LNCAP (cell line): Measurements from ENCODE around the gene MTHFR.

Source experiments
- TF ChIP-seq, protein P1 (sequence below): fragments of 450-650 bp; IDR thresholded peaks from 2 replicates; pipeline ENCODE4 v1.5.1; 2017; ENCODE audit warnings: mild to moderate bottlenecking

The MTHFR gene

DNA sequence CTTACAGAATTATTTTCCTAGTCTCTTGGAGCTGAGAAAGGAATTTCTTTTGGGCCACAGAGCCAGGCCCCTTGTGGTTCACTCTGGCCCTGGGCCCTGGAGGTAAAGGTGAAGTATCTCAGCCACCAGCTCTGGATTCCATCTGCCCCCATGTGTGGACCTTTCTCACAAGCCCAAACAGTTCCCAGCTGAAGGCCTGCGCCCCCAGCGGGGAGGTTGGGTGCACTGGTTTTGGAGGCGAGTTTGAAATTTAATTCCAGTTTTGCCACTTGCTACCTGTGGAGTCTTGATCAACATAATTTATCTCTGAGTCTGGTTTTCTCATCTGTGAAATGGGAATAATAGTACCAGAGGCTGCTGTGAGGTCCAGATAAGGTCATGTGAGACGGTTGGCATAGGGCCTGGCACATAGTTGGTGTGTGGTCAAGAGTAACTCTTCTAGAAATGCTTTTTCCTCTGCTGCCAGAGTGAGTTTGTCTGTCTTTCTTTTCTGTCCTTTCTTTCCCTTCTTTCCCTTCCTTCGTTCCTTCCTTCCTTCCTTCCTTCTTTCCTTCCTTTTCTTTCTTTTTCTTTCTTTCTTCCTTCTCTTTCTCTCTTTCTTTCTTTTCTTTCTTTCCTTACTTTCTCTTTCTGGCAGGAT, 63.7 kb downstream of the MTHFR start:
- TF ChIP-seq, protein P1, sequence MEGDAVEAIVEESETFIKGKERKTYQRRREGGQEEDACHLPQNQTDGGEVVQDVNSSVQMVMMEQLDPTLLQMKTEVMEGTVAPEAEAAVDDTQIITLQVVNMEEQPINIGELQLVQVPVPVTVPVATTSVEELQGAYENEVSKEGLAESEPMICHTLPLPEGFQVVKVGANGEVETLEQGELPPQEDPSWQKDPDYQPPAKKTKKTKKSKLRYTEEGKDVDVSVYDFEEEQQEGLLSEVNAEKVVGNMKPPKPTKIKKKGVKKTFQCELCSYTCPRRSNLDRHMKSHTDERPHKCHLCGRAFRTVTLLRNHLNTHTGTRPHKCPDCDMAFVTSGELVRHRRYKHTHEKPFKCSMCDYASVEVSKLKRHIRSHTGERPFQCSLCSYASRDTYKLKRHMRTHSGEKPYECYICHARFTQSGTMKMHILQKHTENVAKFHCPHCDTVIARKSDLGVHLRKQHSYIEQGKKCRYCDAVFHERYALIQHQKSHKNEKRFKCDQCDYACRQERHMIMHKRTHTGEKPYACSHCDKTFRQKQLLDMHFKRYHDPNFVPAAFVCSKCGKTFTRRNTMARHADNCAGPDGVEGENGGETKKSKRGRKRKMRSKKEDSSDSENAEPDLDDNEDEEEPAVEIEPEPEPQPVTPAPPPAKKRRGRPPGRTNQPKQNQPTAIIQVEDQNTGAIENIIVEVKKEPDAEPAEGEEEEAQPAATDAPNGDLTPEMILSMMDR: no peak

DNA sequence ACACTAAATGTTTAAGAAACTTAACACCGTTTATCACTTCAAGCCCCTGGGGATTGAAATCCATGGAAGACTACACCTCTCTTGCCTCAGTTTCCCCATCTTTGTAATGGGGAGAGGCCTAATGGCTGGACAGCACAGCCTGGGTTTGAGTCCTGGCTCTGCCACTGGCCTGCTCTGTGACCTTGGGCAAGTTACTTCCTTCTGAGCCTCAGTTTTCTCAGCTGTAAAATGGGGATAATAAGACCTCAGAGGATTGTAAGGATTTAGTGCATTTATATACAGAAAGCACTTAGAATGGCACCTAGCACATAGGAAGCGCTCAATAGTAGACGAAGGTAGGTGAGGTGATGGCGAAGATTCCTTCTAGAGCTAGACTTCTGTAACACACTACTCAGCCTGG, 64.3 kb downstream of the MTHFR start:
- TF ChIP-seq, protein P1: no peak

DNA sequence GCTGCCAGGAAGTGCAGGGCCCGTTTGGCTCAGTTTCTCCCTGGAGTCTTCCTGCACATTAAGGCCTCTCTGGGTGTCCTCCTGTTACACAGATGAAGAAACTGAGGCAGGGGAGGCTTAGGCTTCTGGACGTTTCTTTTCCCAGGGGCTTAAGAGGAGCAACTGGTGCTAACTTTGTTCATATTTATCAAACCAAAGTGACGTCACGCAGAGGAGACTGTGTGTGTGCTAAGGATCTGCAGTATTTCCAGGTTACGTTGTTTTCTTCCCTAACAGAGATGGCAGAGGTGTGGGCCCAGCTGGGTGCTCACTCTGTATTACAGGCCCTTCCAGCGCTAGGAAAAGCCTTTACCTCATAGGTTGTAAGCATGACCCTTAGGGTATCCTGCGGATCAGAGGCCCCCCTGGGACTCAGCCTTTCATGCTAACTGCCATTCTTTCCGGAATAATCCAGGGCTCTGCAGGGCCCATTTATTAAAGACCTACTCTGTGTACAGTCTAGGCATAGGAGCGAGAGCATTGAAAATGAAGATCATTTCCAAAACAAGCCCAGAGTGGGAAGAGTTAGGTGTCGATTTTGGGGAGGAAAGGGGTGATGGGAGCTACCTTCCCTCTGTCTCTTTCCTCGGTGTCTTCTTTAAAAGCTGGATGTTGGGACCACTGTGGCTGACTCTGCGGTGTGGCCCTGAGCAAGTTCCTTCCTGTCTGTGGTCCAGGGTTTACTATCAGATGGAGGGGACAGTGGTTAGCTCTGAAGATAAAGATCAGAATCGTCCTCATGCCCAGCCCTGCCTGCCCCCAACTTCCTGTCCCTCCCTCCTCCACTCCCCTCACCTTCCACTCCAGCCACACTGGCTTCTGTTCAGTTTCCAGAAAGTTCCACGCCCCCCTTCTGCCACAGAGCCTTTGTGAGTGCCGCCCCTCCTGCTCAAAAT, 65.2 kb downstream of the MTHFR start:
- TF ChIP-seq, protein P1: no peak

DNA sequence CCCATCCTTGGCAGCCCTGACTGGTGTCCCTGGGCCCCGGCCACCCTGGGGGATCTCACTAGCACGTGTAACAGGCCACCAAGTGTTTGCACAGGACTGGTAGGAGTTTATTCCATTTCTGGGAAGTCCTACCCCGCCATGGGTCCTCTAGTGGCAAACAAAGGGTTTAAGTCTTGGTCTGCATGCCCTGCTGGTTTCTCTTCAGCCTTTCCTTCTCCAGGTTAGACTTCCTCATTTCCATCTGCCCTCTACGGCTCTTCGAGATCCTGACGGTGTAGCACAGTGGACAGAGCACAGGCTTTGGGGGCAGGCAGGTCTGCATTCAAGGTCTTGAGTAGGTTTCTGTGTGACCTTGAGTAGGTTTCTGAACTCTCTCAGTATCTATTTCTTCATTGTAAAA, 67.0 kb downstream of the MTHFR start:
- TF ChIP-seq, protein P1: no peak

DNA sequence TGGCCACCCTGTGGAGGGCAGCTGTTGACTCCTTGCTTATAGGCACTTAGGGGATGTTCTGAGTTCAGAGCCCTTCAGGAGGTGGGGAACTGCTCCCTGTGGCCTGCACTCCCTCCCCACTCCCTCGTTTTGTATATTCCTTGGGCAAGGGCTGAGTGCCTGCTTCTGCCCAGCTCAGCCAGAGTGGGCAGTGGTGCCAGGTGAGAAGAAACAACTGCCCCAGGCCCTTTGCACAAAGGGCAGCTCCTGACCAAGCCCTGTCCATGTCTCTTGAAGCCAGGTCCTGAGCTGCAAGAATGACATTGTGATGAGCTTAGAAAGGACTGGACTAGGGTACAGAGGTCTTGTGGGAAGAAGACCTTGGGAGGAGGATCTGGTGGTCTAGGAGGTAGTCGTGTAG, 67.7 kb downstream of the MTHFR start:
- TF ChIP-seq, protein P1: no peak

DNA sequence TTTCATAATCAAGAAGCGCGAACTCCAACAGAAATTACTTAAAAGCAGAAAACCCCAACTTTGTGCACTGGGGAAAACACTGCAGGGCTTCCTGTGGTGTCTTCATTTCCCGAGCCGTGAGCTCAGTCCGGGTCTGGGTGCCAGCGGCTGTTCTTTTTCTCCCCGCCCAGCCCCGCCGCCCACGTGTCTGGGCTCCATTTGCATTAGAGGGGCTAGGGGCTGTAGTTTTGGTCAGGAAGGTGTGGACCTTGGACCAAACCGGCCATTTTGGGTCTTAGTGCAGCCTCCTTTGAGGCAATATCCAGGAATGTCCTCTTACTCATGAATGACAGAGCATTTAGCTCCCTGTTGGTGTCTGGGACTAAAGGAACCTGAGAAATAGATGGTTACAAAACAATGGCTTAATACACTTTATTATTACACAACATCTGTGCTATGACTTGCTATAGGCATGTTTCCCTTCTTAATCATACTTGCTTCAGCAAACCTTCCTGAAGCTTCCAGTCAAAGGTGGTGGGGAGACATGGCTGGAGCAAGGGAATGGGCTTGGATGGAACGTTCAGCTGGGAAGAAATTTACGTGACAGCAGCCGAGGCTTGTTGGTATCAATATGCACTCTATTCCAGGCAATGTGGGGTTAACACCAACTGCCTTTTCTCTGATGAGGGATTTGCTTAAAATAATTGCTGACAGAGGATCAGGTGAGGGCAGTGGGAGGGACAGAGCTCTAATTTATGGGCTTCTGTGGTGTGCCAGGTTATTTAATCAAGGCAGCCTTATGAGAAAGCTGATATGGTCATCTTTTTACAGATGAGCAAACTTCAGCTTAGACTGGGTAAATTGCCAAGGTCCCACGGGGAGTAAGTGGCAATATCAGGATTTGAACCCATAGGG, 68.8 kb downstream of the MTHFR start:
- TF ChIP-seq, protein P1: no peak
